Activated CD8-positive, alpha-beta memory T cell treated with anti-CD3 and anti-CD28 coated beads, Interleukin-2, amount 10 ng/mL, durations not matched to agents 7 days and 5 days (primary cell): ENCODE measurements around the gene LYPLAL1. TPM values are rescaled to one million over a fixed set of nuclear protein-coding genes. Genes with fewer than 3 reads are reported as not detected.
"Not testable (repeated sequence)": the region's sequence is repeated elsewhere in the genome, so short reads cannot be mapped to it uniquely, and the experiment has no call there.

Source experiments
- ATAC-seq: fragments of 150-1000 bp; cut with Tn5 transposase; one replicate; pipeline ENCODE4 v1.10.0; 2021; ENCODE audit warnings: moderate library complexity
- CTCF ChIA-PET: fragments of 350-600 bp; sonication (Branson Sonifier 250); formaldehyde crosslinking; loops from one replicate; lab custom pipeline; 2021; ENCODE audit warnings: antibody characterized with exemption; lab: Charles Lee
- DNase-seq: peaks from one replicate; pipeline ENCODE4 v3.0.0-alpha.2; 2020
- H3K27ac Mint-ChIP-seq: one replicate; pipeline ENCODE4 v1.8.0; 2021; ENCODE audit warnings: mild to moderate bottlenecking, mixed read lengths
- H3K27me3 Mint-ChIP-seq: one replicate; pipeline ENCODE4 v1.8.0; 2021; ENCODE audit warnings: mixed read lengths
- H3K36me3 Mint-ChIP-seq: one replicate; pipeline ENCODE4 v1.8.0; 2021; ENCODE audit warnings: mild to moderate bottlenecking, mixed read lengths
- H3K4me1 Mint-ChIP-seq: one replicate; pipeline ENCODE4 v1.8.0; 2021; ENCODE audit warnings: mixed read lengths
- H3K4me3 Mint-ChIP-seq: one replicate; pipeline ENCODE4 v1.8.0; 2021; ENCODE audit warnings: mild to moderate bottlenecking, moderate library complexity, mixed read lengths
- H3K9me3 Mint-ChIP-seq: one replicate; pipeline ENCODE4 v1.8.0; 2022; ENCODE audit warnings: low read depth, mixed read lengths
- total RNA-seq, 2 experiments: library from RNA; stranded (reverse); gene quantifications; one replicate each; pipeline ENCODE4 v1.2.3, GENCODE V29; 2021

Gene LYPLAL1
- total RNA-seq, 2 experiments from 2014 or later = 16.7 to 17.7 TPM

DNA sequence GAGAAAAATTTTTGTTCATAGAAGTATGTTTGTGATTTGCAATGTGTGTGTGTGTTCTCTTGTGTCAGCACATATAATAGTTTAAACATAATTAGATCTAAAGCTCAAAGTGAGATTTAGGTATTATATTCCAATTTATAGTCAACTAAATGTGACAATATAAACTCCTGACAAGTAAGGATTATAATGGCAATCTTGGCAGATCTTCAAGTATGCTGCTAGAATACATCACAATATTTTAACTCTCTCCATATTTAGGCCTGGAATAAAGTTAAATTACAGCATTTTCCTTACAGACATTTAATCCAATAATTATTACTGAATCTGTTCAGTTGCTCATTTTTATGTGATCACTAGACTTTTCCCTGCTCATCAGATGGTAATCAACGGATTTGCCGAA lies 65.8 kb downstream of the LYPLAL1 start:
- Mint-ChIP-seq H3K4me3 (no peak overlapping the region), H3K27ac (no peak overlapping the region), H3K27me3 (no peaks in the 10 kb centered on the region), H3K36me3 (no peaks in the 10 kb centered on the region), H3K4me1 (no peaks in the 10 kb centered on the region), H3K9me3 (no peaks in the 10 kb centered on the region)
- CTCF ChIA-PET = no interaction called here
- ATAC-seq (no peak), DNase-seq (no peak)

DNA sequence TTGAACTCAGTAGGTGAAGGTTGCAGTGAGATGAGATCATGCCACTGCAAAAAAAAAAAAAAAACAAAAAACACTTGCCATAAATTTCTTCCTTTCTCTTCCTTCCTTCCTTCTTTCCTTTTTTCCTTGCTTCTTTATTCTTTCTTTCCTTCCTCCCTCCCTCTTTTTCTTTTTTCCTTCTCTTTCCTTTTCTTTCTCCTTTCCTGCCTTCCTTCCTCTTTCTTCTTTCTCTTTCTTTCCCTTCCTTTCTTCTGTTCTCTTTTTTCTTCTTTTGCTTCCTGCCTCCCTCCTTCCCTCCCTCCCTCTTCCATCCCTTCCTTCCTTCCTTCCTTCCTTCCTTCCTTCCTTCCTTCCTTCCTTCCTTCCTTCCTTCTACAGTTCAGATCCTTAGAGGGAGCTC lies 71.2 kb downstream of the LYPLAL1 start:
- CTCF ChIA-PET = no interaction called here
- Mint-ChIP-seq H3K9me3 (no peaks in the 10 kb centered on the region), H3K4me1 (no peaks in the 10 kb centered on the region), H3K36me3 (peaks cover 1% of the 10 kb centered on the region), H3K27ac (no peak overlapping the region), H3K27me3 (no peaks in the 10 kb centered on the region), H3K4me3 (no peak overlapping the region)
- ATAC-seq (no peak), DNase-seq (no peak)

DNA sequence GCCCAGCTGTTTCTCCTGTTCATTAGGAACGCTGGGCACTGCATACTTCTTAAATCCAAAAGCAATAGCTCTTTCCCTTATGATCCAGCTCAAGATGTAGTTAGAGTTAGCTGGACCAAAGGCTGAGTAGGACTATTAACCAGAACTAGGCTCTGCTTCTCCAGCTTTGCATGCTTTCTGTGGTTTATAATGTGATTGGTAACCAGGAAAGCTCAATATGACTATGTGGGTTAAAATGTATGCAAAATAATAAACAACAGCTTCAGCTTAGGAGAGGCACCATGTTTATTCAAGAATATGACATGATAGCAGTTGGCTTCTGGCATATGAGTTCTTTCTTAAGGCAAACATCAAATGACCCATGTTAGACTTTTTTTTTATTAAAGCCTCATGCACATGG lies 73.8 kb downstream of the LYPLAL1 start:
- H3K27ac Mint-ChIP-seq = no peak overlapping the region
- DNase-seq (no peak), ATAC-seq (no peak)
- peaks cover 1% of the 10 kb centered on the region for H3K36me3 Mint-ChIP-seq
- H3K4me3 Mint-ChIP-seq = no peak overlapping the region
- CTCF ChIA-PET = no interaction called here
- no peaks in the 10 kb centered on the region for H3K27me3 Mint-ChIP-seq
- no peaks in the 10 kb centered on the region for H3K4me1 Mint-ChIP-seq
- no peaks in the 10 kb centered on the region for H3K9me3 Mint-ChIP-seq

DNA sequence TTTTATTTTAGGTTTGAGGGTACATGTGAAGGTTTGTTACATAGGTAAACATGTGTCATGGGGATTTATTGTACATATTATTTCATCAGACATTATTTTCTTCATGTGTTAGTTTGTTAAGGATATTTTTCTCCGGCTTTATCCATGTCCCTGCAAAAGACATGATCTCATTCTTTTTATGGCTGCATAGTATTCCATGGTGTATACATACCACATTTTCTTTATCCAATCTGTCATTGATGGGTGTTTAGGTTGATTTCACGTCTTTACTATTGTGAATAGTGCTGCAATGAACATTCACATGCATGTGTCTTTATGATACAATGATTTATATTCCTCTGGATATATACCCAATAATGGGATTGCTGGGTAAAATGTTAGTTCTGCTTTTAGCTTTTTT lies 76.8 kb downstream of the LYPLAL1 start:
- H3K27me3 Mint-ChIP-seq, DNase-seq, H3K27ac Mint-ChIP-seq, ATAC-seq, H3K36me3 Mint-ChIP-seq, CTCF ChIA-PET, H3K9me3 Mint-ChIP-seq, H3K4me1 Mint-ChIP-seq, H3K4me3 Mint-ChIP-seq: not testable (repeated sequence)

DNA sequence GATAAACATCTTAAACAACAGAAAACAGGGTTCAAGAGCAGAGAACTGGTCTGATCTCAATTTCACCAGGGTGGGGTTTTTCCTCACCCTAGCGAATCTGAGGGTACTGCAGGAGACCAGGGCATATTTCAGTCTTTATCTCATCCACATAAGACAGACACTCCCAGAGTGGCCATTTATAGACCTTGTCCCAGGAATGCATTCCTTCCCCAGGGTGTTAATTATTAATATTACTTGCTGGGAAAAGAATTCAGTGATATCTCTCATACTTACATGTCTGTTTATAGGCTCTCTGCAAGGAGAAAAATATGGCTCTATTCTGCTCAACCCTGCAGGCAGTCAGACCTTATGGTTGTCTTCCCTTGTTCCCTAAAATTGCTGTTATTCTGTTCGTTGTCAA lies 84.1 kb downstream of the LYPLAL1 start:
- no peaks in the 10 kb centered on the region for H3K27me3 Mint-ChIP-seq
- no peak overlapping the region for H3K27ac Mint-ChIP-seq
- DNase-seq (no peak), ATAC-seq (no peak)
- H3K36me3 Mint-ChIP-seq = peaks cover 2% of the 10 kb centered on the region
- H3K4me3 Mint-ChIP-seq = no peak overlapping the region
- no peaks in the 10 kb centered on the region for H3K4me1 Mint-ChIP-seq
- H3K9me3 Mint-ChIP-seq = peaks cover 8% of the 10 kb centered on the region
- CTCF ChIA-PET = no interaction called here

DNA sequence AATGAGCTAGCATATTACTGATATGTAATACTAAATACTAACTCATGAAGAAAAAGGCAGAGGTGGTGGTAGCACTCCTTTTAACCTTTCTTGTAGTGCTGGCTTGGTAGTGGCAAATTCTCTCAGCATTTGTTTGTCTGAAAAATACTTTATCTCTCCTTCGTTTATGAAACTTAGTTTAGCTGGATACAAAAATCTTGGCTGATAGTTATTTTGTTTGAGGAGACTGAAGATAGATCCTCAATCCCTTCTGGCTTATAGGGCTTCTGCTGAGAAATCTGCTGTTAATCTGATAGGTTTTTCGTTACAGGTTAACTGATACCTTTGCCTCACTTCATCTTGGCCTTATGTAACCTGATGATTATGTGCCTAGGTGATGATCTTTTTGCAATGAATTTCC lies 87.8 kb downstream of the LYPLAL1 start:
- peaks cover 8% of the 10 kb centered on the region for H3K9me3 Mint-ChIP-seq
- CTCF ChIA-PET = no interaction called here
- ATAC-seq (no peak), DNase-seq (no peak)
- peaks cover 2% of the 10 kb centered on the region for H3K36me3 Mint-ChIP-seq
- no peaks in the 10 kb centered on the region for H3K4me1 Mint-ChIP-seq
- H3K27ac Mint-ChIP-seq = no peak overlapping the region
- H3K27me3 Mint-ChIP-seq = no peaks in the 10 kb centered on the region
- H3K4me3 Mint-ChIP-seq = no peak overlapping the region
